Bronchial epithelial cell (primary cell): Measurements from ENCODE around the gene ZSWIM8. TPM values are rescaled to one million over a fixed set of nuclear protein-coding genes. Genes with fewer than 3 reads are reported as not detected.
A peak's percentile ranks its signal among the peaks of the same experiment; 100 is the strongest.
"Not testable (repeated sequence)": the region's sequence is repeated elsewhere in the genome, so short reads cannot be mapped to it uniquely, and the experiment has no call there.

Experiments
- DNase-seq: peaks from one replicate; pipeline ENCODE4 v3.0.0-alpha.2; 2010; ENCODE audit warnings: low read depth
- FAIRE-seq: peaks from 2 replicates; lab custom pipeline; 2011; peaks lifted over from hg19 to GRCh38; lab: Jason Lieb, UNC
- H3K27me3 ChIP-seq: 2 replicates; pipeline ENCODE4 v1.5.1; 2011; ENCODE audit warnings: low read length; ENCODE audit not compliant: control insufficient read depth, insufficient read depth
- H3K36me3 ChIP-seq: 2 replicates; pipeline ENCODE4 v1.5.1; 2011; ENCODE audit warnings: low read length; ENCODE audit not compliant: control insufficient read depth, insufficient read depth
- H3K4me3 ChIP-seq: 2 replicates; pipeline ENCODE4 v1.5.1; 2011; ENCODE audit warnings: mild to moderate bottlenecking, low read depth, low read length, control low read depth
- CTCF ChIP-seq: IDR thresholded peaks from 2 replicates; pipeline ENCODE4 v1.5.1; 2011; ENCODE audit warnings: mild to moderate bottlenecking, moderate library complexity, low read length, control low read depth, inconsistent platforms; ENCODE audit not compliant: insufficient read depth, severe bottlenecking
- total RNA-seq: library from RNA; depleted of rRNA; stranded (reverse); fragments of >200 nt; gene quantifications from 2 replicates; pipeline ENCODE4 v1.2.1, GENCODE V29; 2014

Gene ZSWIM8
- total RNA-seq = 27.1 and 43.1 TPM in 2 replicates

DNA sequence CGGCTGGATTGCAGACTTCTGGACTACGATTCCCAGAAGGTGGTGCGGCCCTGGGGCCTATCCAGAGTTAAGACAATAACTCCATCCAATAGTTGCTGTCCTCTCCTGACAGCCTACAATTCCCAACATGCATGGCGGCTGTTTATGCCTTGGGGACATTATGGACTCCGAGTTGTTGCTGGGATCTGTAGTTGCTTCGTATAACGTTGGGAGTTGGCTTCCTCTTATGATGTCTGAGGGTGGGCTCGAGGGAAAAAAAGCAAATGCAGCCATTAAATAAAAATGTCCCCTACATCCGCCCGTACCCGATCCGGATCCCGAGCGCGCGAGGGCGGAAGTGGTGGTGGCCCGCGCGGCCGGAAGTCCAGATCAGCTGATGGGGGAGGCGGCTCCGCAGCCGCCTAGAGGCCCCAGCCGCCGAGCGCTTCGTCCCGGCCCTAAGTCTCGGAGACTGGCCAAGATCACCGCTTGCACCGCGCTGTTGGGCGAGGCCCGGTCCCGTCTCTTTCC, at the start of gene ZSWIM8:
ZSWIM8 (plus strand) TSS at position 396 of the 510 bp plus-strand sequence. CDS start 273 bp downstream, outside the sequence.
- FAIRE-seq = no peak
- H3K36me3 ChIP-seq = peaks cover 15% of the 10 kb centered on the region
- peak; percentile 7 for TF ChIP-seq CTCF
- DNase-seq = peak; percentile 91
- peak within 1 kb of the TSS; percentile 91 for H3K4me3 ChIP-seq
- H3K27me3 ChIP-seq = no peaks in the 10 kb centered on the region

DNA sequence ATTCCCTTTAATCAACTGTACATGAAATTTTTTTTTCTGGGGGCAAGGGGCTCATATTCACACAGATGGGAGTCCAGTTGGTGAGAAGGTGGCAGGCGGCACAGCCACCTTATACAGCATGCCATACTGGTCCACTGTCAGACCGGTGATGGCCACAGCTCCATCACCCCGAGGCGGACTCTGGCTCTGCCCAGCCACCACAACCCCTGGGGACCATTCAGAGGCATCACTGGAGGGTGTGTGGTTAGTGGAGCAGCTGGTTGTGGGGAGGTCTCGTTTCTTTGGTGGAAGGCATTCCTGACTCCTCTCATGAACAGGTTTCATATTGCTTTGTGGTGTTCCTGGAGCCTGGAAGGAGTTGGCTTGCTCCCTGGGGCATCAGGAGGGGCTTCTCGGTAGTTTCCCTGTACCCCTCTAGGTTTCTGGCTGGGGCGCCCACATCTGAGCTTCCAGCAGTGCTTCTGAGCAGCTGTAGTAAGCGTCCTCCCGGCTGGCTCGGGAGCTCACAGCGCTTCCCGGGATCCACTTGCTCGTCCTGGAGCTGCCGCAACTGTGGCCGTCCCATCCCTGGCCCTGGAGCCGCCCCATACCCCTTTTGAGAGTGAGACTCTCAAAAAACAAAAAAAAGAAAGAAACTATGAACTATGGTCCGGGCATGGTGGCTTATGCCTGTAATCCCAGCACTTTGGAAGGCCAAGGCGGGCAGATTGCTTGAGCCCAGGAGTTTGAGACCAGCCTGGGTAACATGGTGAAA, 44.7 kb upstream of the ZSWIM8 start:
- H3K27me3 ChIP-seq, H3K4me3 ChIP-seq, DNase-seq, H3K36me3 ChIP-seq, FAIRE-seq: not testable (repeated sequence)

GRCh38 chr10:73742454-73742734, 43.0 kb upstream of the ZSWIM8 start:
- Histone ChIP-seq H3K27me3 (no peaks in the 10 kb centered on the region), H3K36me3 (peaks cover 2% of the 10 kb centered on the region), H3K4me3 (no peak overlapping the region)
- DNase-seq = no peak
- TF ChIP-seq CTCF = no peak
- no peak for FAIRE-seq

- Histone ChIP-seq H3K36me3 (peaks cover 2% of the 10 kb centered on the region), H3K27me3 (no peaks in the 10 kb centered on the region), H3K4me3 (peak overlapping the region; percentile 81)
- FAIRE-seq (no peak), DNase-seq (no peak)
- TF ChIP-seq CTCF = no peak
These were observed 42.0 kb upstream of the ZSWIM8 start for GRCh38 chr10:73743327-73743904.

- DNase-seq (peak; percentile 86), FAIRE-seq (no peak)
- H3K36me3 ChIP-seq = peaks cover 2% of the 10 kb centered on the region
- no peak for TF ChIP-seq CTCF
- peak within 1 kb of the TSS; percentile 81 for H3K4me3 ChIP-seq
- no peaks in the 10 kb centered on the region for H3K27me3 ChIP-seq
These were observed 41.3 kb upstream of the ZSWIM8 start, which contains the start of gene SEC24C for GRCh38 chr10:73743905-73744663. SEC24C (plus strand) TSS chr10:73744372; CDS start chr10:73746833, 2,461 bp downstream.

DNA sequence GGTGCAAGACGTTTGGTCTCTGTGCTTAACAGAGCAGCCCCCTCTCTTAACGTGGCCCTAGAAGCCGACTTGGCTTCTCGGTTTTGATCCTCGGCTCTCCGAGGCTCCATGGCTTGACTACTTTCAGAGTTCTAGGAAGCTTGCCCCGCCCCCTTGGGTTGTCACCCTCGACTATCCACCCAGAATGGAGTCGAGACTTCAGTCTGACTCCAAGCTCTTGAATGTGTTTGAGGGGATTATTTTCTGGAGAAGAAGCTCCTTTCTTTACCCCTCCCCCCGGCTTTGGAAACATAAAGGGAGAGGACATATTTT, 40.8 kb upstream of the ZSWIM8 start:
- peaks cover 2% of the 10 kb centered on the region for H3K36me3 ChIP-seq
- FAIRE-seq (no peak), DNase-seq (peak; percentile 50)

More for the DNA sequence above, 40.8 kb upstream of the ZSWIM8 start:
- H3K4me3 ChIP-seq = peak overlapping the region; percentile 81
- no peak for TF ChIP-seq CTCF
- H3K27me3 ChIP-seq = no peaks in the 10 kb centered on the region
